Measurements from ENCODE around the gene NUP210.

GRCh38 chr3:13358051-13358450, 62.1 kb downstream of the NUP210 start:
- no peak for TF ChIP-seq FOXJ3 (CRISPR knock-in tag; IDR thresholded peaks at IDR 0.05)
- TF ChIP-seq CHD2 (IDR thresholded peaks at IDR 0.05; ENCODE audit: low read length, partially characterized antibody): no peak
- no peak for TF ChIP-seq CTCF (IDR thresholded peaks at IDR 0.05)
- no peak for TF ChIP-seq ZBTB33 (IDR thresholded peaks at IDR 0.05; ENCODE audit: borderline replicate concordance, low read depth)
- no peak for TF ChIP-seq RXRA (IDR thresholded peaks at IDR 0.05; ENCODE audit: borderline replicate concordance, low read depth)
- TF ChIP-seq MAX (IDR thresholded peaks at IDR 0.05; ENCODE audit: low read depth): no peak
- TF ChIP-seq EP300 (IDR thresholded peaks at IDR 0.05; ENCODE audit: borderline replicate concordance in 1 of 2, low read depth in 1 of 2, low read length in 1 of 2): no peak
- TF ChIP-seq FOXM1 (IDR thresholded peaks at IDR 0.05; ENCODE audit: low read depth): no peak
- no peak for TF ChIP-seq NRF1 (IDR thresholded peaks at IDR 0.05; ENCODE audit: low read depth, low read length)
- no peak for TF ChIP-seq REST (IDR thresholded peaks at IDR 0.05; ENCODE audit: low read depth, low read length)
- TF ChIP-seq NFIC (IDR thresholded peaks at IDR 0.05; ENCODE audit: borderline replicate concordance): no peak

Measured in SK-N-SH (cell line).